ENCODE results near the gene TRIM17.

DNA sequence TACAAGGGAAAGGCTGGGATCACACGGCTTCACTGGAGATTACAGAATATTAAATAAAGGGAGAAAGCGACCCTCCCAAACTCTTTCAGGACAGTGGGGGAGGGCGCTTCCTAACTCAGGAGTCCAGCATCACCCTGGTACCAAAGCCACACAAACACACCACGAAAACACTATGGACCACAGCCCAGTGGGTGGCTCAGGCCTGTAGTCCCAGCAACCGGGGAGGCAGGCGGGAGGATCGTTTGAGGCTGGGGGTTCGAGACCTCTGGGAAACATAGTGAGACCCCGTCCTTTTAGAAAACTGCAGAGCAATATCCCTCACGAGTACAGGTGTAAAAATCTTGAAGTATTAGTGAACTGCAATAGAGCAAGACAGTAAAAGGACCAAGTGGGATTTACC, 26.0 kb downstream of the TRIM17 start:
- TF ChIP-seq, protein P1, sequence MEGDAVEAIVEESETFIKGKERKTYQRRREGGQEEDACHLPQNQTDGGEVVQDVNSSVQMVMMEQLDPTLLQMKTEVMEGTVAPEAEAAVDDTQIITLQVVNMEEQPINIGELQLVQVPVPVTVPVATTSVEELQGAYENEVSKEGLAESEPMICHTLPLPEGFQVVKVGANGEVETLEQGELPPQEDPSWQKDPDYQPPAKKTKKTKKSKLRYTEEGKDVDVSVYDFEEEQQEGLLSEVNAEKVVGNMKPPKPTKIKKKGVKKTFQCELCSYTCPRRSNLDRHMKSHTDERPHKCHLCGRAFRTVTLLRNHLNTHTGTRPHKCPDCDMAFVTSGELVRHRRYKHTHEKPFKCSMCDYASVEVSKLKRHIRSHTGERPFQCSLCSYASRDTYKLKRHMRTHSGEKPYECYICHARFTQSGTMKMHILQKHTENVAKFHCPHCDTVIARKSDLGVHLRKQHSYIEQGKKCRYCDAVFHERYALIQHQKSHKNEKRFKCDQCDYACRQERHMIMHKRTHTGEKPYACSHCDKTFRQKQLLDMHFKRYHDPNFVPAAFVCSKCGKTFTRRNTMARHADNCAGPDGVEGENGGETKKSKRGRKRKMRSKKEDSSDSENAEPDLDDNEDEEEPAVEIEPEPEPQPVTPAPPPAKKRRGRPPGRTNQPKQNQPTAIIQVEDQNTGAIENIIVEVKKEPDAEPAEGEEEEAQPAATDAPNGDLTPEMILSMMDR (IDR thresholded peaks at IDR 0.05), result no peak
- no peak for TF ChIP-seq POLR2A (IDR thresholded peaks at IDR 0.05; ENCODE audit: low read depth)
- TF ChIP-seq EP300 (IDR thresholded peaks at IDR 0.05), result no peak
- no peak for TF ChIP-seq POLR2AphosphoS5 (IDR thresholded peaks at IDR 0.05)
